GM12892 (cell line): ENCODE results near the gene ANKH.

ENCODE experiments used
- POLR2A ChIP-seq: IDR thresholded peaks from 2 replicates; pipeline ENCODE4 v1.6.1; 2011; ENCODE audit warnings: low read depth, low read length, control low read depth
- POLR2AphosphoS5 ChIP-seq: IDR thresholded peaks from 2 replicates; pipeline ENCODE4 v1.6.1; 2011; ENCODE audit warnings: low read depth, low read length, control low read depth
- TAF1 ChIP-seq: IDR thresholded peaks from 2 replicates; pipeline ENCODE4 v1.6.1; 2011; ENCODE audit warnings: low read depth, mild to moderate bottlenecking, control low read depth, low read length, borderline replicate concordance

DNA sequence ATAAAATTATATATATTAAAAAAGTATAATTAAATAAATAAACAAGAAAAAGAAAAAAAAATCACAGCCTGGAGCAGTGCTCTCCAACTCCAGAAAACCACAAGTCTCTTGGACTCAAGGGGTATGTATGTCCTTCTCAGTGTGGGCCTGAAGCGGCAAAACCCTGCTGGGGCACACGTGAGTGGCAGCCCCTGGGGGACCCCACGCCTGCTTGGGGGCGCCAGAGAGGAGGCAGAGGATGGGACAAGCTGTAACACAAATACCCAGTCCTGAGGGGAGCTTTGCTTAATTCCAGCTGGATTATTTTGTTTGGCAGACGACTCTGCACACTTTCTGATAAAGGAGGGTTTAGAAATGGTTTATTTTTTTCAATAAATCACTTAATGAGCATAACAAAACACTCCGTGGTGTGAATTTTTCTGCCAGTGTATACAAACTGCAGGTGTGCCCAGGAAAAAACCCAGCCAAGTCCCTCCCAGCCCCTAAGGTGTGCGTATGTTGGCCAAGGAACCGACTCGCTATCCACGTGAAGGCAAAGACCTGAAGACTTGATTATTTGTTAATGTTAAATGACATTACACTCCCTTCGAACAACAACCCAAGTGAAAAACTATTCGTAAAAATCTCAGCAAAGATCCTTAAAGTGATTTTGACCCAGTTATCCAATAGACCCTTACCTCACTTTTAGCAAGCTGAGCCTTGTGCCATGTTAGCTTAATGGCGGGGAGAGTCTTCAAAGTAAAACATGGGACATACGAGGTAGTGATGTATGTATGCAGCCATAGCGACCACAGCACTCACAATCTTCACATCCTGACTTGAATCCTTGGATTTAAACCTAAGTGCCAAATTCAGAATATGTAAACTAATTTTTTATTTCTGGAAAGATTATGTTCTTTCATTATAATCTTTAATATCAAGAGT lies 32.9 kb downstream of the ANKH start:
- TF ChIP-seq POLR2A = no peak
- no peak for TF ChIP-seq POLR2AphosphoS5
- TF ChIP-seq TAF1 = no peak
